GM10847 (cell line): ENCODE measurements around the gene TANGO2.

Experiments used
- POLR2A ChIP-seq: IDR thresholded peaks from 2 replicates; pipeline ENCODE4 v1.6.1; 2011; ENCODE audit not compliant: insufficient read length; ENCODE audit errors: extremely low read depth

TANGO2 gene

DNA sequence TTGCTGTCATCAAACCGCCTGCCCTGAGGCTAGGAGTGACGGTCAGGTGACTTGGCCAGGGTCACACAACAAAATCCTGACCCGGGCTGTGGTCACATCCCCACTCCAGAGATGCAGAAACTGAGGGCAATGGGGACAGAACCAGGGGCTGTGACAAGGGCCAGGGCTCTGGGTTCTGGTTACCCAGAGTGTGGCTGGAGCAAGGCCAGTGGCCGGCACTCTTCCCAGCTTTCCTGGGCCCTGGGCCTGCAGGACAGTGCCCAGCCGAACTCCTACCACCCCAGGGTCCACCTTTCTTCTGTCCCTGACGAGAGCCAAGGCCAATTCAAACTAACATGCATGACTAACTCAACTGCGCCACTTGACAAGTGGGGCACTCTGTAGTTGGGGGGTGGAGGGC is 40.1 kb upstream of the TANGO2 start:
- no peak for TF ChIP-seq POLR2A

DNA sequence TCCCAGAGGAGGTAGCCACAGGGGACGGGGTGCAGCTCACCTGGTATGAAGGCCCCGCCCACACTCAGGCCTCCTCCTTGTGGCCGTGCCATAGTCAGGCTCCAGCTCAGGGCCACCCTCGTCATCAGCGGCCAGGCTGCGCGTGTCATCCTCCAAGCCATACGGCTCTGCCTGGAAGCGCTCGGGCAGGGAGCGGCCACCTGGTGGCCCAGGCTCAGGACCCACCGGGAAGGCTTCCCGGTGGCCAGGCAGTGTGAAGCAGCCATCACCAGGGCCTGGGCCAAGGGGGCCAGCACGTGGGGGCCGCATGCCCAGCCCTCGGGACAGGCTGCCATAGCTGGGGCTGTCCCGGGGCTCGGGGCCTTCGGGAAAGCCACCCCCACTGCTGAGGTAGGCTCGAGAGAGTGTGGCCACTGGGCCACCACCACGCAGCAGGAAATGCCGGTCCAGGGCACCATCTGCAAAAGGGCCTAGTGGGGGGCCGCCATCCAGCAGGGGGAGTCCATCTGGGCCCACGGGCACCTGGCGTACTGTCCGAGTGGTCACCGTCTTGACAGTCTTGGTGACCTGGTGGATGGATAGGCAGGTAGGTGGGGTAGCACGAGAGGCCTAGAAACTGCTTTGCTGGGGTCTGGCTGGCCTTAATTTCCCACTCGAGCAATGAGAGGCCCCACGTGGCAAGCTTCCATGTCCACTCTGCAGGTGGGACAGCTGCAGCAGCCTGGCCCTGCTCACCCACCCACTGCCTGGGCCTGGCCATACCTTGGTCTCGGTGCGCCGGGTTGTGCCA is 39.5 kb upstream of the TANGO2 start:
- no peak for TF ChIP-seq POLR2A

DNA sequence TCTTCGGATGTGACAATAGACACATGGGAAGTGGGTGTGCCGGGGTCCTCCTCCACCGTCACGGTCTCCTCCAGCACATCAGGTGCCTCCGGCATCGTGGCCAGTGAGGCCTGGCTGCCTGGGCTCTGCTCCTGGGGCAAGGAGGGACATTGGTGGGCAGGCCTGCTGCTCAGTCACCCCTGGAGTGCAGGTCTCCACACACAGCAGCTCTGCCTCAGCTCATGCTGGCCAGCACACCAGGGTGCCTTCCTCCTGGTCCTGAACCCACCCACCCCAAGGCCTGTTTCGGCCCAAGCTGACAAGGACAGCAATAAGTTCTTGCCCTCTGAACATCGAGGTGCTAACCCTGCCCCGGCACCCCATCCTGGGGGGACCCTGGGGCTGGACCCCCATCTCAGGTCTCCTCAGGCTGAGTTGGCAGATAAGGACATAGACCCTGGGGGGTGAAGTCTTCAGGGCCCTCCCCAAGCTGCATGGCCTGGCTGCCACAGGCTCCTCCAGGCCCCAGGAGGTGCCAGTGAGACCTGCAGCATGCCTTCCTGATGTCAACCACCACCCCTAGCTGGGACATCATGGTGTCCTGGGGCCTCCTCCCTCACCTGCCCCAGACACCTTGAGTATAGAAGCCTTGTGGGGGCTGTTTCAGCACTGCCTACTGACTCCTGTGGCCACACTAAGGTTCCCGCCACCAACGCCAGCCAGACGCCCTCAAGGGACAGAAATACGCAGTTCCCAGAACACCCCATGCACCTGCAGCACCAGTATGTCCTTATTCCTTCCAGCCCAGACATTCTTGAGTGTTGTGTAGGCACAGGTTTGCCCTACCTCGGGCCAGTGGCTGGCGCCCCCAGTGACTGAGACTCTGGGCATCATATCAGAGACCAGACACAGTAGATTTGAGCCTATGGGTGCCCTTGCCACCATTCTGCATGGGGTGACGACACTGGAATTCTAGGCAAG is 38.7 kb upstream of the TANGO2 start:
- TF ChIP-seq POLR2A = no peak

DNA sequence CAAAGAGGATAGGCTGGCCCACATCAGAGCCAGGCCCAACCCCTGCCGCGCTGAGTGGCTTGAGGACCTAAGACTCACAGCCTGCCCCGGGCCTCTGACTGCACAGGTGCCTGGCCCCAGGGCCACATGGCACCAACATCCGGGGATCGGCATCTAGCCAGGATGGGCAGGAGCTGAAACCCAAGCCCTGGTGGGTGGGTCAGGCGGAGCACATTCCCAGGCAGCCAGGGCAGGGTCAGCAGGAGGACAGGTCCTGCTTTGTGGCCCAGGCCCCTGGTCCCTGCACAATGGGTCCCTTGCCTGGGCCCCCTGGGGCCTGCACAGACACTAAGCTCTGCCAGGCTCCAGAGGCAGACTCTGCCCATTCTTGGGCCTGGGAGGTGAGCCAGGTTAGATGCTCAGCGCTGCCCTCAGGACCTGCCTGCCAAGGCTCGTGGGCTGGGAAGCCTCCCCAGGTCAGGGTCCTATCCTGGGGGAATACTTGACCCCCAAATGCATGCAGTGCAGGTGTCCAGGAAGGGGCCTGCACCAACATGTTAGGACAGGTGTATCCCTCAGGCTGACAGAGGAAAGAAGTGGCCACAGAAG is 37.8 kb upstream of the TANGO2 start:
- no peak for TF ChIP-seq POLR2A

DNA sequence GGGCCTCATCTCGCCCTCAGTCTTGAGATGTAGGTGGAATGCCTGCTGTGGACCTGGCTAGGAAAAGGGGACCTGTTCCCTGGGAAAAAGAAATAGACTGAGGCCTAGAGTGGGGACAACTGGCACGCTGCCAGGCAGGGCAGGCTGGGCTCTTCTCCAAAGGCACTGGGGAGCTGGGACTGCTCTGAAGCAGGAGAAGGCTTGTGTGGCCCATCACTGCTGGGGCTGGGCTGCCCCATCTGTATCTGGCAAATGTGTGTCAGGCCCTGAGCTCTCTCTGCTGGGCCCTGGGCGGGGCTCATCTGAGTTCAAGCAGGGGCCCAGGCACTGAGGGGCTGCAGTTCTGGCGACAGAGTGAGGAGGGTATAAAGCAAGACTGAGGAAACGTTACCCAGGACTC is 37.2 kb upstream of the TANGO2 start:
- no peak for TF ChIP-seq POLR2A

DNA sequence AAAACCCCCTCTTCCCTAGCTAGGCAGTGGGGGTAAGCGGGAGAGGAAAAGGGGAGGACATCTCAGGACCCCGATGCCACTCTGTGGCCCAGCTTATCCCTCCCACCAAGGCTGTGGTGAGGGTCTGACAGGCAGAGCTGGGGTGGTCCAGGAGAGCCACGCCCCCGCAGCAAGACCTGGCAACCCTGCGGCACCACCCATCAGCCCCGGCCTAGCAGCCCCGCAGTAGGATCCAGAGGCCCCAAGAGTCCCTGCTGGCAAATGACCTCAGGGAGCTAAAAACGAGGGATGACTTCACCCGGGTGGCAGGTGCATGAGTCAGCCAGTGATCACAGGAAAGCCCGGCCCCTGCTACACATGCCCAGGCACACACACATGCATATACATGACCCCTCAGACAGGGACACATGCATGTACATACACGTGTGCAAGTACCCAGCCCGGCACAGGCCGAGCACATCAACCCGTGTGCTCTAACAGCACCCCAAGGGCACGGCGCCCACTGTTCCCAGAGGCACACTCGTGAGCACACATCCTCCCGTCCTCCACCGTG is 36.6 kb upstream of the TANGO2 start:
- no peak for TF ChIP-seq POLR2A

GRCh38 chr22:19984851-19985811 is 35.8 kb upstream of the TANGO2 start:
- TF ChIP-seq POLR2A = no peak

DNA sequence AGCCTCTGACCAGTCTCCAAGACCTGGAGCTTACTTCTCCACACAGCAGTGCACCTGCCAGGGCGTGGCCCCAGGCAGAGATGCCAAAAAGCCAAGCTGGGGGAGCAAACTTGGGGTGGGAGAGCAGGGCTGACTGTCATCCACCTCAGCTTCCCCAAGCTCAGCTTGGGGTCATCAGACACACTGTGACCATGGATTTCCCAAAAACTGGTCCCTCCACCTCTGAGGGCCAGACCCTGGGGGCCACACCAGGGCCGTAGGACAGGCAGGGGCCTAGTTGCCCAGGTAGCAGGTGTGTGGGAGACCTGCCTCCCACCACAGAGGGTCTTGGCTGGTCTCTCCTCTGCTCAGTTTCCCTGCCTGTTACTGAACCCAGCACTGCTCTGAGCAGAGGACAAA is 34.9 kb upstream of the TANGO2 start:
- no peak for TF ChIP-seq POLR2A

- no peak for TF ChIP-seq POLR2A
Observed at GRCh38 chr22:19986410-19987341, 34.2 kb upstream of the TANGO2 start.

- TF ChIP-seq POLR2A = no peak
Observed at GRCh38 chr22:19987394-19988306, 33.3 kb upstream of the TANGO2 start.

- TF ChIP-seq POLR2A = no peak
Observed at GRCh38 chr22:19988331-19988808, 32.5 kb upstream of the TANGO2 start.

DNA sequence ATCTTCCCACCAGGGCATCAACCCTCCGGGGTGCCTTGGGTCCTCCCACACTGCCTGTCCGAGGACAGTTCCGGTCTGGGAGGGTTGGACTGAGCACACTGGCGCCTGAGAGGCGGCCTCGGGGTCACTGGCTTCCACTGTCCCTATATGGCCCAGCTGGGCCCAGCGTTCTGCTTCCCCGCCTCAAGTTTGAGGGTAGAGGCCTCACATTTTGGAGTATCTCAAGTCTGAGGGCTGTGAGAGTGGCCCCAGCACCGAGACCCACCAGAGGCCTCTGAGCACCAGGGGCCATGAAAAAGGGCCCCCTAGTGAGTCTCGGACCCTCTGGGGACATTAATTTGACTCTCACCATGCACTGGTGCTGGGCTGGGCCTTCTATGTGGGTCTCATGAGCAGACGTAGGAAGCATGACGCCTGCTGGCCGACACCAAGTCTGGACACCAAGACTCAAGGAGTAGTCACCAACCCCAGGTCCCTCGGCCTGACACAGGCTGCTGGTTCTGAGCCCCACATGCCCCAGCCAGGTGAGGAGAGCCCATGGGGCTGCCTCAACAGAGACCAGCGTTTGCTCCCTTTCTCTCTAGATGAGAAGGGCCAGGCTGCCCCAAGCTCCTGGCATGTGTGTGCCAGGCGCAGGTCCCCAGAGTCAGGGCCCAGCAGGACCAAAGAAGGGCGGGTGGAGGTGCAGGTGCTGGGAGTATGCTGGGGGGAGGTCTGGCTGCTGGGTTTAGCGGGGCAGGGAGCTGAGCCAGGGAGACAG is 31.8 kb upstream of the TANGO2 start:
- TF ChIP-seq POLR2A = no peak

DNA sequence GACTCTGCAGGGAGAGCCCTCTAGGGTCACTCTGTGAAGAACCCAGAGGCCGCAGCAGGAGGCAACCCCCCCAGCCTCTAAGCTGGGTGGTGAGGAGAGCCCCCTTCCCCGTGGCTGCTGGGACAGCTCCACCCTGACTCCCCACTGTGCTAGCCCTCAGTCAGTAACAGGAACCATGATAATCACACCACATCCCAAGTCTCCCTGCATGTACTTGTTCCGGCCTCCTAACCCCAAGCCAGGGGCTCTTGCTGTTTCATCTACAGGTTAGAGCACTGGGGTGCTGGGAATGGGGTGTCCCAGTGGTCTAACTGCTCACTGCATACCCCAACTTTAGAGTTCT is 31.2 kb upstream of the TANGO2 start:
- no peak for TF ChIP-seq POLR2A
